ENCODE results near the gene PTPRD. TPM values are rescaled to one million over a fixed set of nuclear protein-coding genes. Genes with fewer than 3 reads are reported as not detected.

Gene PTPRD
- total and polyA plus RNA-seq, 9 of the 15 experiments (the other 6 are each of a cell fraction or from before 2014, with no cell fraction given) = 0.11 TPM; not detected in 8

DNA sequence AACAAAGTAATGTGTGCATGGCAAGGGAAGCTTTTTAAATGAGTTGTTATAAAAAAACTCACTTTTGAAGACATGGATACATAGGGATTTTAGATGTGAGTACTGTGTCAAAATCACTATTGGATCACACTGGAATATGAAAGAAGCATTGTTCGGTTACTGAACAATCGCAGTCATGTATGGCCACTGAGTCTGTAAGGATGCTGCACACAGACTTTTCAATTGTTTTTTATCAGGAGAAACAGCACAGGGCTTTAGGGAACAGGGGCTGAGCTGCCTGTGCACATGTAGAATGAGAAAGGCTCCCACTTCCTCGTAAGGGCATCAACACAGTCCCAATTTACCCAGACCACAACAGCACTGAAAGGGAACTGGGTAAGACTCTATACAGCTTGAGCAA lies 1479.3 kb downstream of the PTPRD start (continued):
- TF ChIP-seq, protein P1, sequence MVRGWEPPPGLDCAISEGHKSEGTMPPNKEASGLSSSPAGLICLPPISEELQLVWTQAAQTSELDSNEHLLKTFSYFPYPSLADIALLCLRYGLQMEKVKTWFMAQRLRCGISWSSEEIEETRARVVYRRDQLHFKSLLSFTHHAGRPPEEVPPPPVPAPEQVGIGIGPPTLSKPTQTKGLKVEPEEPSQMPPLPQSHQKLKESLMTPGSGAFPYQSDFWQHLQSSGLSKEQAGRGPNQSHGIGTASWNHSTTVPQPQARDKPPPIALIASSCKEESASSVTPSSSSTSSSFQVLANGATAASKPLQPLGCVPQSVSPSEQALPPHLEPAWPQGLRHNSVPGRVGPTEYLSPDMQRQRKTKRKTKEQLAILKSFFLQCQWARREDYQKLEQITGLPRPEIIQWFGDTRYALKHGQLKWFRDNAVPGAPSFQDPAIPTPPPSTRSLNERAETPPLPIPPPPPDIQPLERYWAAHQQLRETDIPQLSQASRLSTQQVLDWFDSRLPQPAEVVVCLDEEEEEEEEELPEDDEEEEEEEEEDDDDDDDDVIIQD (CRISPR knock-in tag; IDR thresholded peaks at IDR 0.05) = no peak
- TF ChIP-seq KLF10 (CRISPR knock-in tag; IDR thresholded peaks at IDR 0.05) (no peak), RBM14 (IDR thresholded peaks at IDR 0.05; ENCODE audit: borderline replicate concordance, insufficient read depth, low read depth, low read length) (no peak), NCOA4 (IDR thresholded peaks at IDR 0.05; ENCODE audit: partially characterized antibody) (no peak)

DNA sequence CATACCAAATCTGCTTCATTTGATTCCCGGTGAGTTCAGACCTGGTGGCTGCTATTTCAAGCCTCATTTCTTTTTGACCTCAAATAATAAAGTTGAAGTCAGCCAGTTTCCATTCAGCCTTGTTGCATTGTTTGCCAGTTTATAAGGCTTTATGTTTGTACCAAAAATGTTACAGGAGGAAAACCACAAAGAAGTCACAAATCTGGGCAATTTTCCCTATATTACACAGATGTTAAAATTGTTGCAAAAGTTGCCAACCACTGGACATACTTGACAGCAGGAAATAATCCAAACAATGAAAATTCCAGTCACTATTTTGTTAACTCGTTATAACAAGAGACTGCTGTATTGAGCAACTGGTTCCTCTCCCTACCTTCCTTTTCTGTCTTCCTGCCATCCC lies 1488.2 kb downstream of the PTPRD start:
- FAIRE-seq (no peak), ATAC-seq (no peak), DNase-seq (ENCODE audit: extremely low read depth in 1 of 4, low spot score in 3 of 4) (no peak)
- intact Hi-C loops (cut with micrococcal nuclease) (no loop called here), in situ Hi-C loops (cut with MboI) (no loop called here)
- Histone ChIP-seq H4K20me1 (replicated peaks; ENCODE audit: control insufficient read depth, insufficient read depth, low read length) (no peaks in the 10 kb centered on the region), H3K4me1 (replicated peaks in 1 of 2; ENCODE audit: control insufficient read depth in 2 of 2, insufficient read depth in 2 of 2, low read length in 2 of 2) (no peaks in the 10 kb centered on the region), H3K4me3 (no peak overlapping the region), H2AFZ (ENCODE audit: low read depth, low read length) (no peak overlapping the region), H3K9me3 (replicated peaks; ENCODE audit: control insufficient read depth, insufficient read depth, low read depth, low read length) (no peaks in the 10 kb centered on the region), H3K79me2 (ENCODE audit: control insufficient read depth, insufficient read depth, low read length) (no peaks in the 10 kb centered on the region), H3K9me1 (ENCODE audit: control insufficient read depth, insufficient read depth, low read length) (no peaks in the 10 kb centered on the region), H3K27me3 (ENCODE audit: control insufficient read depth in 2 of 2, insufficient read depth in 2 of 2, low read length in 2 of 2) (no peaks in the 10 kb centered on the region), H3K36me3 (ENCODE audit: control insufficient read depth, insufficient read depth, low read length) (no peaks in the 10 kb centered on the region), H3K9ac (ENCODE audit: insufficient read depth in 1 of 2, low read depth in 2 of 2, low read length in 2 of 2) (no peak overlapping the region), H3K4me2 (ENCODE audit: insufficient read depth, low read length) (no peak overlapping the region), H3K27ac (ENCODE audit: extremely low read depth, low read depth, low read length) (no peak overlapping the region)
- POLR2A ChIA-PET = no interaction called here
- no TSS peak for BruUV-seq (replicated peaks)
- 5% methylated on average over 2 of the region's 2 CpGs for WGBS (ENCODE audit: insufficient coverage, low coverage, missing lambda C conversion rate)
- CTCF ChIA-PET (ENCODE audit: low intra/inter-chr PET ratio) = no interaction called here
- TF ChIP-seq ZZZ3 (IDR thresholded peaks at IDR 0.05) (no peak), MEIS2 (IDR thresholded peaks at IDR 0.05; ENCODE audit: partially characterized antibody) (no peak), ZNF668 (CRISPR knock-in tag; IDR thresholded peaks at IDR 0.05) (no peak), ETV5 (CRISPR knock-in tag; IDR thresholded peaks at IDR 0.05; ENCODE audit: low read depth) (no peak), CAMTA2 (CRISPR knock-in tag; conservative IDR thresholded peaks at IDR 0.05) (no peak), CEBPB (tag; IDR thresholded peaks at IDR 0.05) (no peak), GTF2F1 (IDR thresholded peaks at IDR 0.05; ENCODE audit: low read depth, low read length) (no peak), KLF10 (CRISPR knock-in tag; IDR thresholded peaks at IDR 0.05) (no peak), ZC3H11A (IDR thresholded peaks at IDR 0.05; ENCODE audit: low read depth, low read length) (no peak), NRF1 (conservative IDR thresholded peaks at IDR 0.05 in 1 of 2, IDR thresholded peaks at IDR 0.05 in 1 of 2) (no peak), ETV1 (tag; conservative IDR thresholded peaks at IDR 0.05; ENCODE audit: low read depth) (no peak), PHF21A (IDR thresholded peaks at IDR 0.05; ENCODE audit: borderline replicate concordance, low read depth) (no peak), RAD21 (CRISPR knock-in tag; conservative IDR thresholded peaks at IDR 0.05 in 1 of 2, IDR thresholded peaks at IDR 0.05 in 1 of 2) (no peak), RCOR1 (IDR thresholded peaks at IDR 0.05; ENCODE audit: borderline replicate concordance in 1 of 2, low read depth in 2 of 2, low read length in 2 of 2) (no peak)
- TF ChIP-seq, protein P2, sequence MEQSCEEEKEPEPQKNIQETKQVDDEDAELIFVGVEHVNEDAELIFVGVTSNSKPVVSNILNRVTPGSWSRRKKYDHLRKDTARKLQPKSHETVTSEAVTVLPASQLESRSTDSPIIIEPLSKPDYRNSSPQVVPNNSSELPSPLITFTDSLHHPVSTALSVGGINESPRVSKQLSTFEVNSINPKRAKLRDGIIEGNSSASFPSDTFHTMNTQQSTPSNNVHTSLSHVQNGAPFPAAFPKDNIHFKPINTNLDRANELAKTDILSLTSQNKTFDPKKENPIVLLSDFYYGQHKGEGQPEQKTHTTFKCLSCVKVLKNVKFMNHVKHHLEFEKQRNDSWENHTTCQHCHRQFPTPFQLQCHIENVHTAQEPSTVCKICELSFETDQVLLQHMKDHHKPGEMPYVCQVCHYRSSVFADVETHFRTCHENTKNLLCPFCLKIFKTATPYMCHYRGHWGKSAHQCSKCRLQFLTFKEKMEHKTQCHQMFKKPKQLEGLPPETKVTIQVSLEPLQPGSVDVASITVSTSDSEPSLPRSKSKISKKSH (CRISPR knock-in tag; IDR thresholded peaks at IDR 0.05) = no peak
- TF ChIP-seq, protein P3, sequence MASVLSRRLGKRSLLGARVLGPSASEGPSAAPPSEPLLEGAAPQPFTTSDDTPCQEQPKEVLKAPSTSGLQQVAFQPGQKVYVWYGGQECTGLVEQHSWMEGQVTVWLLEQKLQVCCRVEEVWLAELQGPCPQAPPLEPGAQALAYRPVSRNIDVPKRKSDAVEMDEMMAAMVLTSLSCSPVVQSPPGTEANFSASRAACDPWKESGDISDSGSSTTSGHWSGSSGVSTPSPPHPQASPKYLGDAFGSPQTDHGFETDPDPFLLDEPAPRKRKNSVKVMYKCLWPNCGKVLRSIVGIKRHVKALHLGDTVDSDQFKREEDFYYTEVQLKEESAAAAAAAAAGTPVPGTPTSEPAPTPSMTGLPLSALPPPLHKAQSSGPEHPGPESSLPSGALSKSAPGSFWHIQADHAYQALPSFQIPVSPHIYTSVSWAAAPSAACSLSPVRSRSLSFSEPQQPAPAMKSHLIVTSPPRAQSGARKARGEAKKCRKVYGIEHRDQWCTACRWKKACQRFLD (CRISPR knock-in tag; IDR thresholded peaks at IDR 0.05) = no peak
